ENCODE data around the gene MME. TPM values are rescaled to one million over a fixed set of nuclear protein-coding genes. Genes with fewer than 3 reads are reported as not detected.

MME gene
- total RNA-seq, 2 donors from 2014 or later = 0.96 to 2.8 TPM

GRCh38 chr3:155194973-155195957 is 115.1 kb downstream of the MME start:
- no peak for TF ChIP-seq CTCF (IDR thresholded peaks at IDR 0.05)
- no peaks in the 10 kb centered on the region for H3K36me3 ChIP-seq
- no peak overlapping the region for H3K4me3 ChIP-seq
- no peak for DNase-seq (ENCODE audit: low spot score)
- H3K27me3 ChIP-seq = no peaks in the 10 kb centered on the region
- no peak overlapping the region for H3K27ac ChIP-seq
- H3K4me1 ChIP-seq = no peaks in the 10 kb centered on the region
- no peaks in the 10 kb centered on the region for H3K9me3 ChIP-seq

GRCh38 chr3:155196131-155197021 is 116.3 kb downstream of the MME start:
- no peaks in the 10 kb centered on the region for H3K27me3 ChIP-seq
- no peak overlapping the region for H3K27ac ChIP-seq
- DNase-seq (ENCODE audit: low spot score) = no peak
- no peaks in the 10 kb centered on the region for H3K4me1 ChIP-seq
- no peaks in the 10 kb centered on the region for H3K36me3 ChIP-seq
- H3K9me3 ChIP-seq = no peaks in the 10 kb centered on the region
- no peak overlapping the region for H3K4me3 ChIP-seq
- no peak for TF ChIP-seq CTCF (IDR thresholded peaks at IDR 0.05)

- TF ChIP-seq CTCF (IDR thresholded peaks at IDR 0.05) = no peak
- no peak for DNase-seq (ENCODE audit: low spot score)
- Histone ChIP-seq H3K27ac (no peak overlapping the region), H3K4me1 (no peaks in the 10 kb centered on the region), H3K9me3 (no peaks in the 10 kb centered on the region), H3K4me3 (no peak overlapping the region), H3K27me3 (no peaks in the 10 kb centered on the region), H3K36me3 (no peaks in the 10 kb centered on the region)
Observed at GRCh38 chr3:155197786-155198185, 117.7 kb downstream of the MME start.

- H3K27ac ChIP-seq = no peak overlapping the region
- no peak for DNase-seq (ENCODE audit: low spot score)
- H3K27me3 ChIP-seq = no peaks in the 10 kb centered on the region
- no peaks in the 10 kb centered on the region for H3K4me1 ChIP-seq
- TF ChIP-seq CTCF (IDR thresholded peaks at IDR 0.05) = no peak
- no peaks in the 10 kb centered on the region for H3K9me3 ChIP-seq
- no peak overlapping the region for H3K4me3 ChIP-seq
- no peaks in the 10 kb centered on the region for H3K36me3 ChIP-seq
Observed at GRCh38 chr3:155202626-155203025, 122.5 kb downstream of the MME start.

- no peak for TF ChIP-seq CTCF (IDR thresholded peaks at IDR 0.05)
- DNase-seq (ENCODE audit: low spot score) = no peak
- H3K27ac ChIP-seq = no peak overlapping the region
- no peaks in the 10 kb centered on the region for H3K9me3 ChIP-seq
- H3K4me1 ChIP-seq = no peaks in the 10 kb centered on the region
- no peak overlapping the region for H3K4me3 ChIP-seq
- no peaks in the 10 kb centered on the region for H3K36me3 ChIP-seq
- H3K27me3 ChIP-seq = no peaks in the 10 kb centered on the region
Observed at GRCh38 chr3:155204851-155205250, 124.7 kb downstream of the MME start.
